SIG-M5 treated with dmso at 0.1 percent for 504 hours (cell line): ENCODE results near the gene CACNA2D1.
"Not testable (repeated sequence)": the region's sequence is repeated elsewhere in the genome, so short reads cannot be mapped to it uniquely, and the experiment has no call there.

Experiments
- DNase-seq: peaks from one replicate; lab custom pipeline; 2025; ENCODE audit not compliant: unreplicated experiment; lab: John Stamatoyannopoulos, UW

The CACNA2D1 gene

GRCh38 chr7:82173400-82174021, 270.1 kb downstream of the CACNA2D1 start:
- no peak for DNase-seq

DNA sequence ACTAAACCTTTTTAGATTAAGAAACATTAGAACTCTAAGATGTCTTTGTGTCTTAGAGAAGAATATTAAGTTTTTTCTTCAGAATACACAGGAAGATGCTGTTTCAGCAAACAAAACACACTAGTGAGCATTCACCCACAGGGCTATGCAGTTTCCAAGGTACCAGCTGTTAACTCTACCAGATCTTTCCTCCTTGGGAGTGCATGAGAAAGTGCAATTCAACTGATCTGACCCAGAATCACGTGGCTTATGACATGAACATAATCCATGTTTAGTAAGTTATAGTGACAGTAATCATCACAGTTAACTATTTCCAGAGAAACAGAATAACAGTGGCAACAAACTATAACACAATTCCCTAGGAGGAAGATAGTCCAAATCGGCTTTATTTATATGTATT, 270.7 kb downstream of the CACNA2D1 start:
- no peak for DNase-seq

GRCh38 chr7:82172017-82172416, 271.6 kb downstream of the CACNA2D1 start:
- peak; percentile 3 for DNase-seq

DNA sequence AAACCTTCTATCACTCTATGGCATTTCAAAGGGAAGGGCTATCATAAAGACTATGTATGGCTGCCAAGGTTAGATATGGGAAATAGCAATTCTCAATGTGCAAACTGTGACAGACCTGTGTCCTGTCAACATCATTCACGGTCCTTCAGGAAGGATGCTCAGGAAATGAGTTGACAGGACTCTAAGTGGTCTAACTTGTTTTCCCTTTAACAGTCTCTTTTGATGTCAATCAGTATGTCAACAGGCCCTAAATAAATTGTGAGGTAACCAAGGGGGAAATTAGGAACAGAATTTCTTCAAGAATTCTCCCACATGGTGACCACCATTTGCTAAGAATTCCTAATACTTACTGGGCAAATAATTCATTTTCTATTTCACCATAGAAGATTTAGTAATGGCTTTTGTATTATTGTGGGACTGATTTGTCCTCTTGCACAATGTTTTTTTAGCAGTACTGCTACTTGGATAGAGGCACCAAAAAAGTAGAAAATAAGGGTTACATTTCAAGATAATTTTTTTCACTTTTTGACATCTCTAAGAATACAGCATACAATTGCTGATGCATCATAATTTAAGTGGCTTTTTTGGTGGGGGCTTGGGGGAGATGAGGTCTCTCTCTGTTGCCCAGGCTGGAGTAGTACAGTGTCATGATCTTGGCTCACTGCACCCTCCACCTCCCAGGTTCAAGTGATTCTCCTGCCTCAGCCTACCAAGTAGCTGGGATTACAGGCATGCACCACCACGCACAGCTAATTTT, 275.8 kb downstream of the CACNA2D1 start:
- no peak for DNase-seq

DNA sequence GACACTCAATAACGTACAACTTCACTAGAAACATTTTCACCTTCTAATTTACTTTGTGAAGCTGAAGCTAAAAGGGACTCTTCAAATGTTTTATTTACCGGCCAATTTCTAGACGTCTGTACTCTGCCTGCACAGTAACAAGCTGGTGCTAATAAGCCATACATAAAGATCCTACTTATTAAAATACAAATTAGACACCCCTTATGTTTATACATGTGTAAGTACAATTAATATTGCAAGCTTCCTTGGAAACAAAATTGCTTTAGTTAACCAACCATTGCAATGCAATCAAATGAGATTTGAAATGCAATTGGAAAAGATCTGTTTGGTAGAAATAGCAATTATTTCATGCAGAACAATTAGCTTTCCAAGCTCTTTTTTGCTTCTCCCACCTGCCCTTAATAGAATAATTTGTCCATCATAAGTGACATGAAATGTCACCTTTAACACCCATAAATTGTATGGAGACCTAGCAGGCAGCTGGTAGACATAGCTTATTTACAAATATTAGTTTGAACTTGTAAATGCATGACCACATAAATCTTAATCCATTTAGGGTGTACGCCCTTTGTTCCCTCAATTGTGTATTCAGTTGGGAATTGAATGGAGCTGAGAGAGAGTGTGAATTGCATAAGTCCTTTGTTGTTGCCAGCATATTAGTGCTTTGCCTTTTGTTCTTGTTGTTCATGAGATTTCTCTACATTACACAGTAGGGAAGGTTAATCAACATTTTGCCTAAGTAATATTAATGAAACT, 277.1 kb downstream of the CACNA2D1 start:
- no peak for DNase-seq

DNA sequence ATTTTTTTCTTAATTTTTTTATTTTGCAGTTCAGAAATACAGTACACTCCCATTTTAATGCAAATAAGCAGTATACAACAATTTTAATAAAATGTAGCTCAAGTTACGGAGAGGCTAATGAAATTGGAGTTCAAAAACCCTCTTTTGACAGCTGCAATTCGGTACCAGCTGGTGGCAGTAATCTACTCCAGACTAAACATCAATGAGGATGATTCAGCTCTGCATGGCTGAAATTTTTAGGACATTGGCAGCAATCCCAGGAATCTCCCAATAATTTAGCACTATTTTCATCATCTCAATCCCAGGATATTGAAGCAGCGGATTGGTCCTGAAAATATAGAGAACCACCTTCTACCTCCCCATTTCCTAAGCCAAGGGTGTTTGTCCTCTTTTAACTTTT, 278.8 kb downstream of the CACNA2D1 start:
- no peak for DNase-seq

- DNase-seq = no peak
Observed at GRCh38 chr7:82164410-82164809, 279.2 kb downstream of the CACNA2D1 start.

GRCh38 chr7:82163586-82163985, 280.0 kb downstream of the CACNA2D1 start:
- no peak for DNase-seq

GRCh38 chr7:82162289-82162688, 281.3 kb downstream of the CACNA2D1 start:
- DNase-seq = no peak

DNA sequence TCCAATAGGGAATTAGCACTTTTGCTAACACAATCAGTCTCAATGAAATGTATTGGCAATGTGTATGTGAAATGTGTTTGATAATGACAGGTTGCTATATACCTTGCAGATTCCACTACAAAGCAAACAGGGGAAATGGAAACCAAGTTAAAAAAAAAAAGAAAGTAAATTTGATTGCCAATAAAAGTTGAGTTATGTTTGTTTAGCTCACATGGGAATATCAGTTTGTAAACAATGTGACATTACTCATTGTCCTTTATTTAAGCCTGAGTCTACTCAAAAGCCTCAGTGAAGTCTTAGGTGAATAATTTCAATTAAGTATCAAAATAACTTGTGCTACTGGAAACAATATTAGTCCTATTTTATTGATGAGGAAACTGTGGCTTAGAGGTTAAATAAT, 285.2 kb downstream of the CACNA2D1 start:
- no peak for DNase-seq

GRCh38 chr7:82156893-82157292, 286.7 kb downstream of the CACNA2D1 start:
- no peak for DNase-seq

- no peak for DNase-seq
Observed at GRCh38 chr7:82156168-82156567, 287.4 kb downstream of the CACNA2D1 start.

DNA sequence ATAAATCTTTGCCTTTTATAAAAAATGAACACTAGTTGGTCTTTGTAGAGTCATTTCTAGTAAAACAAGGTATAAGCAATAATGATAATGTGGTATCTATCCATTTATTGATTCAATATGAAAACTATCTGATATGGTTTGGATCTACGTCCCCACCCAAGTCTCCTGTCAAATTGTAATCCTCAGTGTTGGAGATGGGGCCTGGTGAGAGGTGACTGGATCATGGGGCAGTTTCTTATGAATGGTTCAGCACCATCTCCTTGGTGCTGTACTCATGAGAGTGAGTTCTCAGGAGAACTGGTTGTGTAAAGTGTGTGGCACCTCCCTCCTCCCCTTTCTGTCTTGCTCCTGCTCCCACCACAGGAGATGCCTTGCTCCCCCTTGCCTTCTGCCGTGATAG, 288.8 kb downstream of the CACNA2D1 start:
- no peak for DNase-seq

GRCh38 chr7:82153776-82154175, 289.8 kb downstream of the CACNA2D1 start:
- DNase-seq = no peak

DNA sequence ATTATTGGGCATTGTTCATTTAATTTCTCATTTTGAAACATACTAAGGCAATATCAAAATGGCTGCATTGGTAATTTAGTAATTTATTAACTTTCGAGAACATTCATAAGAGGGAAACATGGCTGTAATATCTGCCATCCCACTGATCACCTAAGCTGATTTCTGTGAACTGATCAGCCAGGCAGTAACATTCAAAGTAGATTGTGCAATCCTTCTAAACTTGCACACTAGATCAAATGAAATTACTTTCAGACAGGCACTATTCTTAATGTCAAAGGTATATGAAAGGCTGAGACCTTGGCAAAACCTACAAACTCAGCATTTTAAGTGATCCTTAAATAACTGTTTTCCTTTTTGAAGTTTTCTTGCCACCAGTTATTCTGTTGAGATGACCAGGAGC, 290.7 kb downstream of the CACNA2D1 start:
- no peak for DNase-seq

- DNase-seq = no peak
Observed at GRCh38 chr7:82146491-82146890, 297.1 kb downstream of the CACNA2D1 start.

GRCh38 chr7:82142263-82142864, 301.2 kb downstream of the CACNA2D1 start:
- no peak for DNase-seq

DNA sequence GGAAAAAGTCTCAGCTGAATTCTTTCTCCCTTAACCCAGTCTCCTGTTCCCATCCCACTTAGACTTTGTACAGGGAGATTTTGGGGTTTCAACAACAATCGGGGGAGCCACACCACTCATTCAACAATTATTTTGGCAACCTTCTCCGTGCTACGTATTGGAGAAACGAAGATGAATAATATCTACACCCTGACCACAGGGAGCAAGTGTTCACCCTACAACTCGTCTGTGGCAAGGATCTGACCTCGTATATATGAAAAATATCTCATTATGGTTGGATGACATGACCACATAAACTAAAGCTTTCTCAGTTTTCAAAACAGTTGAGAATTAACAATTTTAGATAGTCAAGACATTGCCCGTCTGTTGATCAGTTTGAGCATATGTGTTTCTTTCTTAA, 302.1 kb downstream of the CACNA2D1 start:
- DNase-seq = no peak

GRCh38 chr7:82140608-82141007, 303.0 kb downstream of the CACNA2D1 start:
- DNase-seq = not testable (repeated sequence)

DNA sequence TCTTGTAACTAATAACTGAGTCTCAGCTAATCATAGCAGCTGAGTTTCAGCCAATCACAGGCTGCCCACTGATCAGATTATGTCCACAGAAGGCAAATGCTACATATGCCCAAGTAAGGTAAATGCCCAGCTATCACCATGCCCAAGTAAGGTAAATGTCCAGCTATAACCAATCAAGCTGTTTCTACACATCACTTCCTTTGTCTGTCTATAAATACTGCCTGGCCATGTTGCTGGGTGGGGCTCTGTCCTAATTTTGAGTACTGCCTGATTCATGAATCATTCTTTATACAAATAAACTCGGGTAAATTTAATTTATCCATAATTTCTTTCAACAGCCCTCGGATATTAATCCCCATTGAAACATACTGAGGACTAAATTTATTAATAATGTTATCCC, 312.4 kb downstream of the CACNA2D1 start:
- no peak for DNase-seq

GRCh38 chr7:82129091-82129490, 314.5 kb downstream of the CACNA2D1 start:
- DNase-seq = no peak

DNA sequence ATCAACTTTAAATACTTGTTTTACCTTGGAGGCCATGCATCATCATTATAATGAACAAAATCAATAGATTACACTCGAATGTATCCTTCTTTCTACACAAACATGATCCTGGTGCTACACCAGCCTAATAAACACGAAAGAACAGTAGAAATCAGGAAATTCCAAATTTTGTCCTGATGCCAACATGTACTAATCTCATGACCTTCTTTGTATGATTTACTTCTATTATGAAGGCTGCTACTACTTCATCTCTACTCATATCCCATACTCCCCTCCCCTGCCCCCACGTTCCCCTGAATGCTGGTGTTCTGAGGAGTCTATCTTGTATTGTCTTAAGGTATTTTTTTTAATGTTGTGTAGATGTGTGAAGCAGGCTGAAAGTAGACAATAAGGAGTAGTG, 315.0 kb downstream of the CACNA2D1 start:
- DNase-seq = no peak
